Measurements from ENCODE around the gene INPP5A.

The INPP5A gene

DNA sequence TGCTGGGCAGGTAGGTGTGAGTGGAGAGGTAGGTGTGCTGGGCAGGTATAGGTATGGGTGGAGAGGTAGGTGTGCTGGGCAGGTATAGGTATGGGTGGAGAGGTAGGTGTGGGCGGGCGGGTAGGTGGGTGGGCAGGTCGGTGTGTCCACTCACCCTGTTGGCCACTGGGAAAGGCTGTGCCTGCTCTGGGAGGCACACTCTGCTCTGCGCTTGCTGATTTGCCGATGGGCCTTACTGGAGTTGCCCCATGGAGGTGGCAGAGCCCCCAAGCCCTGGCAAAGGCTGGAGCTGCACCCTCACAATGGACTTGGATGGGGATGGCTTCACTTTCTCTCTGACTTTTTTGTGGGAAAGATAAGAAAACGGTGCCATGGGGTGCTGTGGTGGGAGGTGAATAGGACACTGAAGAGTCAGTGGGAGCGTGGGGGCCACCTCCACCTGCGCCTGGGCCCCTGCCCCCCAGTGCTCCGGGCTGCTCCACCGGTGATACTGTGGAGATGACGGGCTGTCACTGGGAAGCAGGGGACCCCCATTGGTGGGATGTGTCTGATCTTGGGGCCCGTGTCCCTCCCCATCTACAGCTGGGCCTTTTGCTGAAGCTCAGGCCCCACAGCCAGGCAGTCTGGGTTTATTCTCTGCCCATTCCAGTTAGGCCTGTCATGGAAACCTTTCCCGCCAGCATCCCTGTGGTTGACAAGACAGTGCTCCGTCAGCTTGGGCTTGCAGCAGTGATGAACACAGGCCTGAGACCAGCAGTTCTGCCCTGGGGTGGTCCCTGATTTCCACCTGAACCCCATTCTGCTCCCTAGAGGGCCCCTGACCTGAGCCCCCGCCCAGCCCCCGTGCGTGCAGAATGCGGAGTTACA, 173.4 kb downstream of the INPP5A start:
- TF ChIP-seq, protein P1, sequence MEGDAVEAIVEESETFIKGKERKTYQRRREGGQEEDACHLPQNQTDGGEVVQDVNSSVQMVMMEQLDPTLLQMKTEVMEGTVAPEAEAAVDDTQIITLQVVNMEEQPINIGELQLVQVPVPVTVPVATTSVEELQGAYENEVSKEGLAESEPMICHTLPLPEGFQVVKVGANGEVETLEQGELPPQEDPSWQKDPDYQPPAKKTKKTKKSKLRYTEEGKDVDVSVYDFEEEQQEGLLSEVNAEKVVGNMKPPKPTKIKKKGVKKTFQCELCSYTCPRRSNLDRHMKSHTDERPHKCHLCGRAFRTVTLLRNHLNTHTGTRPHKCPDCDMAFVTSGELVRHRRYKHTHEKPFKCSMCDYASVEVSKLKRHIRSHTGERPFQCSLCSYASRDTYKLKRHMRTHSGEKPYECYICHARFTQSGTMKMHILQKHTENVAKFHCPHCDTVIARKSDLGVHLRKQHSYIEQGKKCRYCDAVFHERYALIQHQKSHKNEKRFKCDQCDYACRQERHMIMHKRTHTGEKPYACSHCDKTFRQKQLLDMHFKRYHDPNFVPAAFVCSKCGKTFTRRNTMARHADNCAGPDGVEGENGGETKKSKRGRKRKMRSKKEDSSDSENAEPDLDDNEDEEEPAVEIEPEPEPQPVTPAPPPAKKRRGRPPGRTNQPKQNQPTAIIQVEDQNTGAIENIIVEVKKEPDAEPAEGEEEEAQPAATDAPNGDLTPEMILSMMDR (IDR thresholded peaks at IDR 0.05; ENCODE audit: low read depth, low read length, poor library complexity, severe bottlenecking), result no peak
- no peak for TF ChIP-seq EZH2phosphoT487 (IDR thresholded peaks at IDR 0.05; ENCODE audit: borderline replicate concordance, low read length)
- no peak overlapping the region for H3K4me3 ChIP-seq (ENCODE audit: low read length)
- no peaks in the 10 kb centered on the region for H4K20me1 ChIP-seq (ENCODE audit: control insufficient read depth, insufficient read depth, low read depth, low read length)

DNA sequence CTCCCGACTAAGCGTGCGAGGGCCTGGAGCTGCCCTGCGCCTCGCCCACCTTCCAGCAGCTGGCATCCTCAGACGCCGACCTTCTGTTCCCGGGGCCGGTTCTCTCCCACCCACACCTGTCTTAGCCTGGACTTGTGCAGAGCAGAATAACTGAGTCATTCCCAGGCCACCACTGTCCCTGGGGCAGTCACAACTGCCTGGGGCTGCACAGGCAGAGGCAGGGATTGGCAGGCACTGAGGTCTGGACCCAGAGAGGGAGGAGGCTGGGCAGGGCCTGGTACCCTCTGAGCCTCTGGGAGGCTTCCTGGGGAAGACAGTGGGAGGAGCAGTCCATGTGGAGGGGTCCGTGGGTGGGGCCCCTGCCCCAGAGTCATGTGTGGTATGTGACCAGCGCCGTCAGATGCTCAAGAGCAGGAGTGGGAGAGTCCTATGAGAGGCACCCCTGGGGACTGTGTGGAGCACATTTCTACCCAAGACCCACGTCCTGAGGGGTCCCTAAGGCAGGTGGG, 174.1 kb downstream of the INPP5A start:
- no peaks in the 10 kb centered on the region for H3K4me1 ChIP-seq (ENCODE audit: control insufficient read depth, low read length)
- TF ChIP-seq EZH2phosphoT487 (IDR thresholded peaks at IDR 0.05; ENCODE audit: borderline replicate concordance, low read length), result no peak
- TF ChIP-seq, protein P1 (IDR thresholded peaks at IDR 0.05; ENCODE audit: low read depth, low read length, poor library complexity, severe bottlenecking), result no peak
- no peaks in the 10 kb centered on the region for H3F3A ChIP-seq (ENCODE audit: control insufficient read depth, insufficient read depth)
- H3K79me2 ChIP-seq (ENCODE audit: control insufficient read depth, low read length), result no peaks in the 10 kb centered on the region
- no peaks in the 10 kb centered on the region for H3K36me3 ChIP-seq (ENCODE audit: control insufficient read depth, low read length)
- no peak overlapping the region for H3K27ac ChIP-seq (ENCODE audit: low read depth, low read length)
- no peaks in the 10 kb centered on the region for H4K20me1 ChIP-seq (ENCODE audit: control insufficient read depth, insufficient read depth, low read depth, low read length)
- no peaks in the 10 kb centered on the region for H3K9me2 ChIP-seq (replicated peaks; ENCODE audit: control insufficient read depth, low read length)
- no peak overlapping the region for H3K4me3 ChIP-seq (ENCODE audit: low read length)
- H3K4me2 ChIP-seq (ENCODE audit: low read length), result no peak overlapping the region
- H3K27me3 ChIP-seq (ENCODE audit: control insufficient read depth, low read length), result no peaks in the 10 kb centered on the region
- H3K9me3 ChIP-seq (ENCODE audit: control insufficient read depth, insufficient read depth, low read length), result peaks cover 20% of the 10 kb centered on the region; the same call in 1 of the 2 replicates

More for the DNA sequence above, 173.4 kb downstream of the INPP5A start:
- no peaks in the 10 kb centered on the region for H3K4me1 ChIP-seq (ENCODE audit: control insufficient read depth, low read length)
- peaks cover 20% of the 10 kb centered on the region; the same call in 1 of the 2 replicates for H3K9me3 ChIP-seq (ENCODE audit: control insufficient read depth, insufficient read depth, low read length)
- no peaks in the 10 kb centered on the region for H3K36me3 ChIP-seq (ENCODE audit: control insufficient read depth, low read length)
- H3K79me2 ChIP-seq (ENCODE audit: control insufficient read depth, low read length), result no peaks in the 10 kb centered on the region
- H3K27me3 ChIP-seq (ENCODE audit: control insufficient read depth, low read length), result no peaks in the 10 kb centered on the region
- H3K27ac ChIP-seq (ENCODE audit: low read depth, low read length), result no peak overlapping the region
- H3K9me2 ChIP-seq (replicated peaks; ENCODE audit: control insufficient read depth, low read length), result no peaks in the 10 kb centered on the region
- H3K4me2 ChIP-seq (ENCODE audit: low read length), result no peak overlapping the region
- no peaks in the 10 kb centered on the region for H3F3A ChIP-seq (ENCODE audit: control insufficient read depth, insufficient read depth)

DNA sequence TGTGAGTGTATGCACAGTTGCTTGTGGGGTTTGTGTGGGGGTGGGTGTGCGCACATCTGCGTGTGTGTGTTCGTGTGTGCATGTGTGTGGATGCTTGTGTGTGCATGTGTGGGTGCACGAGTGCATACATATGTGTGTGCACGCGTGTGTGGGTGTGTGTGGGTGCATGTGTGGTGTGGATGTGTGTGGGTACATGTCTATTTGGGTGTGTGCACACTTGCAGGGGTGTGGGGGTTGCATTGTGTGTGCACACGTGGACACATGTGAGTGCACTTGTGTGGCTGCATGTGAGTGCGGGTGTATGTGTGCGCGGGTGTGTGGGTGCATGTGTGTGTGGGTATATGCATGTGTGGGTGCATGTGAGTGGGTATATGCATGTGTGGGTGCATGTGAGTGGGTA, 174.7 kb downstream of the INPP5A start:
- Histone ChIP-seq H3K9me3 (ENCODE audit: control insufficient read depth, insufficient read depth, low read length) (peaks cover 20% of the 10 kb centered on the region; the same call in 1 of the 2 replicates), H3K36me3 (ENCODE audit: control insufficient read depth, low read length) (no peaks in the 10 kb centered on the region), H4K20me1 (ENCODE audit: control insufficient read depth, insufficient read depth, low read depth, low read length) (no peaks in the 10 kb centered on the region)

More for the DNA sequence above, 174.7 kb downstream of the INPP5A start:
- Histone ChIP-seq H3F3A (ENCODE audit: control insufficient read depth, insufficient read depth) (no peaks in the 10 kb centered on the region), H3K4me1 (ENCODE audit: control insufficient read depth, low read length) (no peaks in the 10 kb centered on the region), H3K79me2 (ENCODE audit: control insufficient read depth, low read length) (no peaks in the 10 kb centered on the region), H3K4me3 (ENCODE audit: low read length) (no peak overlapping the region), H3K4me2 (ENCODE audit: low read length) (no peak overlapping the region), H3K27me3 (ENCODE audit: control insufficient read depth, low read length) (no peaks in the 10 kb centered on the region), H3K27ac (ENCODE audit: low read depth, low read length) (no peak overlapping the region), H3K9me2 (replicated peaks; ENCODE audit: control insufficient read depth, low read length) (no peaks in the 10 kb centered on the region)
- TF ChIP-seq, protein P1 (IDR thresholded peaks at IDR 0.05; ENCODE audit: low read depth, low read length, poor library complexity, severe bottlenecking), result no peak

All from DOHH2 (cell line).